ENCODE data around the gene TBX2. TPM values are rescaled to one million over a fixed set of nuclear protein-coding genes. Genes with fewer than 3 reads are reported as not detected.

The TBX2 gene
- total and polyA plus RNA-seq, 2 of the 13 experiments (the other 11 are each of a cell fraction or from before 2014, with no cell fraction given), result 2.8 to 15.3 TPM

DNA sequence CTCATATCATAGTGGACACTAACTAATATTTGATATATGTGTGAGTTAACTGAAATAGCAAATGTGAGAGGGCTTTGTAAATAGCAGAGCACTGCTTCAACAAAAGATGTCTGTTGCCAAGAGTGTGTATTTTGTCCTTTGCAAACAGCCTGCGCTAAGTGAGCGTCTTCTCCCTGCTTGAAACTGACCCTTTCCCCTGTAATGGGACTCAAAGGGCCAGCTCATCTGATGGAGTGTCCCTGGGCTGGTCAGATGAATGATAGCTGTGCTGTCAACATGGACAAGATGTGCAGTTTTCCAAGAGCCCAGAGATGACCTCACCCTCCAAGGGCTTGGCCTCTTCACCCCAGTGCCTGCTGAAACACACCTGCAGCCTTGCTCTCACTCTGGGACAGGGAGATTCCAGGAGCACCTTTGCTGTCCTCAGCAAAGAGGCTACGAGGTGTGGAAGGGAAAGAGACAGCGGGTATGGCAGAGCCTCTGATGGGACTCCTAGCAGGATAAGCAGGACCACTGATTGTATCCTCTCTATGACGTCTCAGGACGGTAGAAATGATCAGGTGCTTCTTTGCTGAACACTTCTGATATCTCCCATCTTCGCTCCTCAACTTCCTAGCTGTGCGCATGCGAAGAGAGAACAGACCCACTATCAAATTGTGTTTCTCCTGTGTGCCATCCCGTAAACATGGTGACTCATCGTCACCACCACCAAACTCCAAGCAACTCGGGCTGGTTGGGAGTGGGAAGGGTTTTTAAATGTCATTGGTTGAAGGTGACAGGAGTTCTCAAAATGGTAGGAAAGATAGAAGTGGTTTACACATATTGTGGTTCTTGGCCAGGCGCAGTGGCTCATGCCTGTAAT lies 35.8 kb upstream of the TBX2 start (continued):
- TF ChIP-seq, protein P1, sequence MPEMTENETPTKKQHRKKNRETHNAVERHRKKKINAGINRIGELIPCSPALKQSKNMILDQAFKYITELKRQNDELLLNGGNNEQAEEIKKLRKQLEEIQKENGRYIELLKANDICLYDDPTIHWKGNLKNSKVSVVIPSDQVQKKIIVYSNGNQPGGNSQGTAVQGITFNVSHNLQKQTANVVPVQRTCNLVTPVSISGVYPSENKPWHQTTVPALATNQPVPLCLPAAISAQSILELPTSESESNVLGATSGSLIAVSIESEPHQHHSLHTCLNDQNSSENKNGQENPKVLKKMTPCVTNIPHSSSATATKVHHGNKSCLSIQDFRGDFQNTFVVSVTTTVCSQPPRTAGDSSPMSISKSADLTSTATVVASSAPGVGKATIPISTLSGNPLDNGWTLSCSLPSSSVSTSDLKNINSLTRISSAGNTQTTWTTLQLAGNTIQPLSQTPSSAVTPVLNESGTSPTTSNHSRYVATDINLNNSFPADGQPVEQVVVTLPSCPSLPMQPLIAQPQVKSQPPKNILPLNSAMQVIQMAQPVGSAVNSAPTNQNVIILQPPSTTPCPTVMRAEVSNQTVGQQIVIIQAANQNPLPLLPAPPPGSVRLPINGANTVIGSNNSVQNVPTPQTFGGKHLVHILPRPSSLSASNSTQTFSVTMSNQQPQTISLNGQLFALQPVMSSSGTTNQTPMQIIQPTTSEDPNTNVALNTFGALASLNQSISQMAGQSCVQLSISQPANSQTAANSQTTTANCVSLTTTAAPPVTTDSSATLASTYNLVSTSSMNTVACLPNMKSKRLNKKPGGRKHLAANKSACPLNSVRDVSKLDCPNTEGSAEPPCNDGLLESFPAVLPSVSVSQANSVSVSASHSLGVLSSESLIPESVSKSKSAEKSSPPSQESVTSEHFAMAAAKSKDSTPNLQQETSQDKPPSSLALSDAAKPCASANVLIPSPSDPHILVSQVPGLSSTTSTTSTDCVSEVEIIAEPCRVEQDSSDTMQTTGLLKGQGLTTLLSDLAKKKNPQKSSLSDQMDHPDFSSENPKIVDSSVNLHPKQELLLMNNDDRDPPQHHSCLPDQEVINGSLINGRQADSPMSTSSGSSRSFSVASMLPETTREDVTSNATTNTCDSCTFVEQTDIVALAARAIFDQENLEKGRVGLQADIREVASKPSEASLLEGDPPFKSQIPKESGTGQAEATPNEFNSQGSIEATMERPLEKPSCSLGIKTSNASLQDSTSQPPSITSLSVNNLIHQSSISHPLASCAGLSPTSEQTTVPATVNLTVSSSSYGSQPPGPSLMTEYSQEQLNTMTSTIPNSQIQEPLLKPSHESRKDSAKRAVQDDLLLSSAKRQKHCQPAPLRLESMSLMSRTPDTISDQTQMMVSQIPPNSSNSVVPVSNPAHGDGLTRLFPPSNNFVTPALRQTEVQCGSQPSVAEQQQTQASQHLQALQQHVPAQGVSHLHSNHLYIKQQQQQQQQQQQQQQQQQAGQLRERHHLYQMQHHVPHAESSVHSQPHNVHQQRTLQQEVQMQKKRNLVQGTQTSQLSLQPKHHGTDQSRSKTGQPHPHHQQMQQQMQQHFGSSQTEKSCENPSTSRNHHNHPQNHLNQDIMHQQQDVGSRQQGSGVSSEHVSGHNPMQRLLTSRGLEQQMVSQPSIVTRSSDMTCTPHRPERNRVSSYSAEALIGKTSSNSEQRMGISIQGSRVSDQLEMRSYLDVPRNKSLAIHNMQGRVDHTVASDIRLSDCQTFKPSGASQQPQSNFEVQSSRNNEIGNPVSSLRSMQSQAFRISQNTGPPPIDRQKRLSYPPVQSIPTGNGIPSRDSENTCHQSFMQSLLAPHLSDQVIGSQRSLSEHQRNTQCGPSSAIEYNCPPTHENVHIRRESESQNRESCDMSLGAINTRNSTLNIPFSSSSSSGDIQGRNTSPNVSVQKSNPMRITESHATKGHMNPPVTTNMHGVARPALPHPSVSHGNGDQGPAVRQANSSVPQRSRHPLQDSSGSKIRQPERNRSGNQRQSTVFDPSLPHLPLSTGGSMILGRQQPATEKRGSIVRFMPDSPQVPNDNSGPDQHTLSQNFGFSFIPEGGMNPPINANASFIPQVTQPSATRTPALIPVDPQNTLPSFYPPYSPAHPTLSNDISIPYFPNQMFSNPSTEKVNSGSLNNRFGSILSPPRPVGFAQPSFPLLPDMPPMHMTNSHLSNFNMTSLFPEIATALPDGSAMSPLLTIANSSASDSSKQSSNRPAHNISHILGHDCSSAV (CRISPR knock-in tag; IDR thresholded peaks at IDR 0.05; ENCODE audit: borderline replicate concordance), result no peak
- TF ChIP-seq ZNF17 (CRISPR knock-in tag; IDR thresholded peaks at IDR 0.05) (no peak), ZNF709 (CRISPR knock-in tag; IDR thresholded peaks at IDR 0.05) (0 out of 2 replicates have a peak, but pooled peaks have one; percentile 59), ZNF24 (IDR thresholded peaks at IDR 0.05) (no peak), MZF1 (CRISPR knock-in tag; IDR thresholded peaks at IDR 0.05; ENCODE audit: borderline replicate concordance) (no peak), GATA4 (IDR thresholded peaks at IDR 0.05; ENCODE audit: borderline replicate concordance, low read depth) (peak; percentile 68), ZNF781 (CRISPR knock-in tag; IDR thresholded peaks at IDR 0.05; ENCODE audit: borderline replicate concordance, not compliant biosample characterization) (no peak), FOXP1 (IDR thresholded peaks at IDR 0.05) (no peak), FOXP1 (CRISPR knock-in tag; IDR thresholded peaks at IDR 0.05) (peak; percentile 75), ZNF225 (CRISPR knock-in tag; IDR thresholded peaks at IDR 0.05) (no peak), ZBTB21 (CRISPR knock-in tag; IDR thresholded peaks at IDR 0.05) (no peak; the same call in 1 of the 2 replicates), TARDBP (CRISPR knock-in tag; IDR thresholded peaks at IDR 0.05) (peak; percentile 76), CHCHD3 (CRISPR knock-in tag; IDR thresholded peaks at IDR 0.05) (no peak)
- TF ChIP-seq, protein P2, sequence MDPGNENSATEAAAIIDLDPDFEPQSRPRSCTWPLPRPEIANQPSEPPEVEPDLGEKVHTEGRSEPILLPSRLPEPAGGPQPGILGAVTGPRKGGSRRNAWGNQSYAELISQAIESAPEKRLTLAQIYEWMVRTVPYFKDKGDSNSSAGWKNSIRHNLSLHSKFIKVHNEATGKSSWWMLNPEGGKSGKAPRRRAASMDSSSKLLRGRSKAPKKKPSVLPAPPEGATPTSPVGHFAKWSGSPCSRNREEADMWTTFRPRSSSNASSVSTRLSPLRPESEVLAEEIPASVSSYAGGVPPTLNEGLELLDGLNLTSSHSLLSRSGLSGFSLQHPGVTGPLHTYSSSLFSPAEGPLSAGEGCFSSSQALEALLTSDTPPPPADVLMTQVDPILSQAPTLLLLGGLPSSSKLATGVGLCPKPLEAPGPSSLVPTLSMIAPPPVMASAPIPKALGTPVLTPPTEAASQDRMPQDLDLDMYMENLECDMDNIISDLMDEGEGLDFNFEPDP (CRISPR knock-in tag; conservative IDR thresholded peaks at IDR 0.05), result no peak
- TF ChIP-seq, protein P3, sequence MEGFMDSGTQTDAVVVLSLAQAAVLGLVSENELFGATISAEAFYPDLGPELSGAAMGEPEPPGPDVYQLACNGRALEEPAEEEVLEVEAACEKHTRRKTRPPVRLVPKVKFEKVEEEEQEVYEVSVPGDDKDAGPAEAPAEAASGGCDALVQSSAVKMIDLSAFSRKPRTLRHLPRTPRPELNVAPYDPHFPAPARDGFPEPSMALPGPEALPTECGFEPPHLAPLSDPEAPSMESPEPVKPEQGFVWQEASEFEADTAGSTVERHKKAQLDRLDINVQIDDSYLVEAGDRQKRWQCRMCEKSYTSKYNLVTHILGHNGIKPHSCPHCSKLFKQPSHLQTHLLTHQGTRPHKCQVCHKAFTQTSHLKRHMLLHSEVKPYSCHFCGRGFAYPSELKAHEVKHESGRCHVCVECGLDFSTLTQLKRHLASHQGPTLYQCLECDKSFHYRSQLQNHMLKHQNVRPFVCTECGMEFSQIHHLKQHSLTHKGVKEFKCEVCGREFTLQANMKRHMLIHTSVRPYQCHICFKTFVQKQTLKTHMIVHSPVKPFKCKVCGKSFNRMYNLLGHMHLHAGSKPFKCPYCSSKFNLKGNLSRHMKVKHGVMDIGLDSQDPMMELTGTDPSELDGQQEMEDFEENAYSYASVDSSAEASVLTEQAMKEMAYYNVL (CRISPR knock-in tag; IDR thresholded peaks at IDR 0.05; ENCODE audit: borderline replicate concordance), result peak; percentile 87; the same call in 1 of the 2 replicates
- TF ChIP-seq, protein P4, sequence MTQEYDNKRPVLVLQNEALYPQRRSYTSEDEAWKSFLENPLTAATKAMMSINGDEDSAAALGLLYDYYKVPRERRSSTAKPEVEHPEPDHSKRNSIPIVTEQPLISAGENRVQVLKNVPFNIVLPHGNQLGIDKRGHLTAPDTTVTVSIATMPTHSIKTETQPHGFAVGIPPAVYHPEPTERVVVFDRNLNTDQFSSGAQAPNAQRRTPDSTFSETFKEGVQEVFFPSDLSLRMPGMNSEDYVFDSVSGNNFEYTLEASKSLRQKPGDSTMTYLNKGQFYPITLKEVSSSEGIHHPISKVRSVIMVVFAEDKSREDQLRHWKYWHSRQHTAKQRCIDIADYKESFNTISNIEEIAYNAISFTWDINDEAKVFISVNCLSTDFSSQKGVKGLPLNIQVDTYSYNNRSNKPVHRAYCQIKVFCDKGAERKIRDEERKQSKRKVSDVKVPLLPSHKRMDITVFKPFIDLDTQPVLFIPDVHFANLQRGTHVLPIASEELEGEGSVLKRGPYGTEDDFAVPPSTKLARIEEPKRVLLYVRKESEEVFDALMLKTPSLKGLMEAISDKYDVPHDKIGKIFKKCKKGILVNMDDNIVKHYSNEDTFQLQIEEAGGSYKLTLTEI (CRISPR knock-in tag; conservative IDR thresholded peaks at IDR 0.05), result no peak
